ENCODE results near the gene LMLN. TPM values are rescaled to one million over a fixed set of nuclear protein-coding genes. Genes with fewer than 3 reads are reported as not detected.

LMLN gene
- total and polyA plus RNA-seq, 2 of the 13 experiments (the other 11 are each of a cell fraction or from before 2014, with no cell fraction given) = 1.2 to 1.8 TPM

GRCh38 chr3:197970588-197970987 lies 10.6 kb downstream of the LMLN start (continued):
- TF ChIP-seq ATF6 (CRISPR knock-in tag; conservative IDR thresholded peaks at IDR 0.05) (no peak), CTCF (CRISPR knock-in tag; IDR thresholded peaks at IDR 0.05) (no peak), FOXA3 (CRISPR knock-in tag; IDR thresholded peaks at IDR 0.05) (peak; percentile 72), ZKSCAN5 (CRISPR knock-in tag; IDR thresholded peaks at IDR 0.05) (no peak), JUND (CRISPR knock-in tag; IDR thresholded peaks at IDR 0.05) (no peak), FOXP1 (IDR thresholded peaks at IDR 0.05) (no peak), FOXP1 (CRISPR knock-in tag; IDR thresholded peaks at IDR 0.05) (peak; percentile 30; the same call in 1 of the 2 replicates), ARID5B (CRISPR knock-in tag; IDR thresholded peaks at IDR 0.05) (peak; percentile 65; the same call in 1 of the 2 replicates), ZNF280B (CRISPR knock-in tag; IDR thresholded peaks at IDR 0.05; ENCODE audit: borderline replicate concordance) (no peak), GTF3A (CRISPR knock-in tag; conservative IDR thresholded peaks at IDR 0.05) (no peak), ZNF670 (CRISPR knock-in tag; IDR thresholded peaks at IDR 0.05; ENCODE audit: borderline replicate concordance) (no peak), AGO1 (IDR thresholded peaks at IDR 0.05; ENCODE audit: low read depth, low read length, poor library complexity, severe bottlenecking) (no peak), TCF7 (IDR thresholded peaks at IDR 0.05; ENCODE audit: low read depth) (peak; percentile 48; the same call in 1 of the 2 replicates), TRIM22 (IDR thresholded peaks at IDR 0.05) (no peak), ZBTB14 (CRISPR knock-in tag; IDR thresholded peaks at IDR 0.05) (no peak), ZNF614 (CRISPR knock-in tag; IDR thresholded peaks at IDR 0.05; ENCODE audit: borderline replicate concordance) (0 out of 2 replicates have a peak, but pooled peaks have one; percentile 23)

All from HepG2 (cell line).